ENCODE results near the gene MRTO4.

The MRTO4 gene

DNA sequence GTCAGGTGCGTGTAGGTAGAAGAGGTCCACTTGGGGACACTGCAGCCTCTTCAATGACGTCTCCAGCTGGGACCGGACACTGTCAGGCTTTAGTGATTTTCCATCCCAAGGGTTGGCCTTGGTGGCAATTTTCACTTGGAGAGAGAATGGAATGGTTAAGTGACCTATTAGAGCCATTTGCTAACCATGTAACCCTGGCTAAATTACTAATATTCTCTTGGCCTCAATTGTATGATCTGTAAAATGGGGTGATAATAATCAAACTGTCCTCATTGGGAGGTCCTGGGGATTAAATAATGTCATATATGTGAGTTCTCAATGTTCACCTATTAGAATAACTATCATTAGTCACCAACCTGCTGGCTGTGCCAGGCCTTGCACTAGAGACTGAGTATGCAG, 56.9 kb downstream of the MRTO4 start:
- in situ Hi-C loops (cut with MboI; ENCODE audit: low sequenced_read_pairs), result no loop called here

- in situ Hi-C loops (cut with MboI; ENCODE audit: low sequenced_read_pairs), result no loop called here
Observed at GRCh38 chr1:19309123-19309813, 57.7 kb downstream of the MRTO4 start.

All from hTERT RPE-1 (cell line).